GM04504 (cell line): ENCODE data around the gene ATAD5.
"Not testable (repeated sequence)": the region's sequence is repeated elsewhere in the genome, so short reads cannot be mapped to it uniquely, and the experiment has no call there.

Experiments used
- DNase-seq: peaks from one replicate; pipeline ENCODE4 v3.0.0-alpha.2; 2012; ENCODE audit warnings: low read depth

The ATAD5 gene

GRCh38 chr17:30831663-30832437 lies at the start of gene ATAD5:
Gene ATAD5 (plus strand): TSS chr17:30831966. CDS start chr17:30832348, 382 bp downstream.
- DNase-seq: peak; percentile 80

- DNase-seq: no peak
Measured at GRCh38 chr17:30782206-30782605, 49.6 kb upstream of the ATAD5 start.

GRCh38 chr17:30788918-30789317 lies 42.8 kb upstream of the ATAD5 start:
- no peak for DNase-seq

GRCh38 chr17:30790279-30790678 lies 41.5 kb upstream of the ATAD5 start:
- no peak for DNase-seq

- no peak for DNase-seq
Measured at GRCh38 chr17:30793282-30793977, 38.3 kb upstream of the ATAD5 start.

GRCh38 chr17:30794372-30794771 lies 37.4 kb upstream of the ATAD5 start:
- DNase-seq: no peak

GRCh38 chr17:30796016-30796415 lies 35.8 kb upstream of the ATAD5 start:
- DNase-seq: no peak

- no peak for DNase-seq
Measured at GRCh38 chr17:30801671-30802070, 30.1 kb upstream of the ATAD5 start.

GRCh38 chr17:30805944-30806456 lies 25.8 kb upstream of the ATAD5 start:
- no peak for DNase-seq

GRCh38 chr17:30807896-30808295 lies 23.9 kb upstream of the ATAD5 start:
- DNase-seq: no peak

- no peak for DNase-seq
Measured at GRCh38 chr17:30808785-30809286, 22.9 kb upstream of the ATAD5 start.

- DNase-seq: no peak
Measured at GRCh38 chr17:30809867-30810266, 21.9 kb upstream of the ATAD5 start.

- DNase-seq: no peak
Measured at GRCh38 chr17:30812218-30813177, 19.3 kb upstream of the ATAD5 start.

- not testable (repeated sequence) for DNase-seq
Measured at GRCh38 chr17:30814236-30814635, 17.5 kb upstream of the ATAD5 start.

GRCh38 chr17:30814860-30815259 lies 16.9 kb upstream of the ATAD5 start:
- DNase-seq: not testable (repeated sequence)

GRCh38 chr17:30816165-30816564 lies 15.6 kb upstream of the ATAD5 start:
- no peak for DNase-seq

- DNase-seq: no peak
Measured at GRCh38 chr17:30819971-30820705, 11.6 kb upstream of the ATAD5 start.

GRCh38 chr17:30821871-30822723 lies 9.7 kb upstream of the ATAD5 start:
- no peak for DNase-seq

GRCh38 chr17:30822919-30823318 lies 8.8 kb upstream of the ATAD5 start:
- not testable (repeated sequence) for DNase-seq

- DNase-seq: no peak
Measured at GRCh38 chr17:30823421-30823820, 8.3 kb upstream of the ATAD5 start.
